NK-92 treated with Interleukin-12 subunit alpha and Interleukin-12 subunit beta, amount 100 ng/mL, for 24 hours (cell line): Measurements from ENCODE around the gene CD99L2.
A peak's percentile ranks its signal among the peaks of the same experiment; 100 is the strongest.

Experiments used
- DNase-seq: peaks from one replicate; lab custom pipeline; 2025; lab: John Stamatoyannopoulos, UW

CD99L2 gene

GRCh38 chrX:150792949-150793527, 105.4 kb downstream of the CD99L2 start:
- no peak for DNase-seq

- no peak for DNase-seq
These were observed 108.4 kb downstream of the CD99L2 start for GRCh38 chrX:150790021-150790420.

GRCh38 chrX:150781677-150782076, 116.8 kb downstream of the CD99L2 start:
- no peak for DNase-seq

- DNase-seq, result no peak
These were observed 119.1 kb downstream of the CD99L2 start for GRCh38 chrX:150779385-150779784.

- no peak for DNase-seq
These were observed 121.0 kb downstream of the CD99L2 start for GRCh38 chrX:150777328-150777992.

- no peak for DNase-seq
These were observed 122.7 kb downstream of the CD99L2 start for GRCh38 chrX:150775569-150776350.

GRCh38 chrX:150774798-150775568, 123.5 kb downstream of the CD99L2 start:
- no peak for DNase-seq

- DNase-seq, result no peak
These were observed 124.8 kb downstream of the CD99L2 start for GRCh38 chrX:150773634-150774033.

GRCh38 chrX:150773117-150773516, 125.4 kb downstream of the CD99L2 start:
- no peak for DNase-seq

GRCh38 chrX:150772150-150772970, 126.1 kb downstream of the CD99L2 start:
- DNase-seq, result peak; percentile 21

- DNase-seq, result no peak
These were observed 127.4 kb downstream of the CD99L2 start for GRCh38 chrX:150771116-150771515.

GRCh38 chrX:150770623-150771022, 127.8 kb downstream of the CD99L2 start:
- no peak for DNase-seq

GRCh38 chrX:150769408-150769807, 129.1 kb downstream of the CD99L2 start:
- no peak for DNase-seq

- no peak for DNase-seq
These were observed 129.8 kb downstream of the CD99L2 start for GRCh38 chrX:150768580-150769190.

- no peak for DNase-seq
These were observed 130.4 kb downstream of the CD99L2 start for GRCh38 chrX:150768132-150768485.

GRCh38 chrX:150767475-150768131, 130.9 kb downstream of the CD99L2 start:
- no peak for DNase-seq

GRCh38 chrX:150767045-150767395, 131.4 kb downstream of the CD99L2 start:
- DNase-seq, result no peak

GRCh38 chrX:150766351-150767044, 132.0 kb downstream of the CD99L2 start:
- DNase-seq, result no peak

- no peak for DNase-seq
These were observed 132.6 kb downstream of the CD99L2 start for GRCh38 chrX:150765782-150766350.

- no peak for DNase-seq
These were observed 133.2 kb downstream of the CD99L2 start for GRCh38 chrX:150765237-150765636.
